ENCODE data around the gene NCAN.

Gene NCAN

GRCh38 chr19:19294914-19295313 is 83.2 kb downstream of the NCAN start:
- no peak for DNase-seq (ENCODE audit: low spot score)

- DNase-seq (ENCODE audit: low spot score): no peak
Observed at GRCh38 chr19:19296953-19297689, 85.4 kb downstream of the NCAN start.

- peak; percentile 52 for DNase-seq (ENCODE audit: low spot score)
Observed at GRCh38 chr19:19297759-19298158, 86.0 kb downstream of the NCAN start.

GRCh38 chr19:19300613-19301012 is 88.9 kb downstream of the NCAN start:
- no peak for DNase-seq (ENCODE audit: low spot score)
